IMR-90 (cell line): Measurements from ENCODE around the gene NMS. TPM values are rescaled to one million over a fixed set of nuclear protein-coding genes. Genes with fewer than 3 reads are reported as not detected.

ENCODE experiments used
- ATAC-seq: fragments of 200-7000 bp; cut with Tn5 transposase; 2 replicates; pipeline ENCODE4 v1.9.1; 2020; ENCODE audit warnings: low read depth, mild to moderate bottlenecking, moderate library complexity
- BruUV-seq: library from RNA; stranded (reverse); fragments of 400-500 nt; replicated peaks from 2 replicates; lab custom pipeline; 2021; lab: Mats Ljungman, UMichigan
- CTCF ChIA-PET: fragments of 300-600 bp; formaldehyde crosslinking; extraction: SDS; loops from one replicate; lab custom pipeline; 2021; ENCODE audit warnings: antibody characterized with exemption; lab: Yijun Ruan, JAX
- POLR2A ChIA-PET: fragments of 300-600 bp; sonication (Branson Sonifier 250); formaldehyde crosslinking; loops from one replicate; lab custom pipeline; 2022; ENCODE audit warnings: antibody characterized with exemption; ENCODE audit not compliant: unreplicated experiment; lab: Charles Lee
- DNase-seq: peaks from one replicate; pipeline ENCODE4 v3.0.0; 2013
- H2AFZ ChIP-seq: replicated peaks from 2 replicates; pipeline ENCODE3; 2013; ENCODE audit warnings: low read length, mild to moderate bottlenecking; ENCODE audit not compliant: poor library complexity
- H2AK5ac ChIP-seq: 2 replicates; pipeline ENCODE4 v1.6.1; 2013; ENCODE audit warnings: low read depth, low read length, inconsistent platforms
- H2AK9ac ChIP-seq: replicated peaks from 2 replicates; pipeline ENCODE3; 2013; ENCODE audit warnings: mild to moderate bottlenecking, low read depth, low read length, moderate library complexity; ENCODE audit not compliant: poor library complexity
- H2BK120ac ChIP-seq: 2 replicates; pipeline ENCODE4 v1.6.1; 2013; ENCODE audit warnings: low read depth, low read length, inconsistent platforms
- H2BK15ac ChIP-seq: 3 replicates; pipeline ENCODE4 v1.6.1; 2013; ENCODE audit warnings: low read depth, low read length, inconsistent platforms
- H2BK20ac ChIP-seq: 2 replicates; pipeline ENCODE4 v1.6.1; 2013; ENCODE audit warnings: low read depth, mild to moderate bottlenecking, inconsistent platforms, low read length, moderate library complexity
- H2BK5ac ChIP-seq: 2 replicates; pipeline ENCODE4 v1.6.1; 2013; ENCODE audit warnings: mild to moderate bottlenecking, low read depth, low read length, inconsistent platforms; ENCODE audit not compliant: poor library complexity, severe bottlenecking
- H3K14ac ChIP-seq: replicated peaks from 2 replicates; pipeline ENCODE4 v1.6.1; 2013; ENCODE audit warnings: low read depth, low read length, inconsistent platforms
- H3K18ac ChIP-seq: 2 replicates; pipeline ENCODE4 v1.6.1; 2013; ENCODE audit warnings: low read depth, low read length, control low read depth
- H3K23ac ChIP-seq: 2 replicates; pipeline ENCODE4 v1.6.1; 2013; ENCODE audit warnings: low read depth, low read length, inconsistent platforms
- H3K27ac ChIP-seq: 2 replicates; pipeline ENCODE4 v1.5.1; 2013; ENCODE audit warnings: mild to moderate bottlenecking, control low read depth, low read length; ENCODE audit not compliant: insufficient read depth
- H3K27me3 ChIP-seq: 2 replicates; pipeline ENCODE4 v1.6.1; 2013; ENCODE audit warnings: low read length; ENCODE audit not compliant: control insufficient read depth, insufficient read depth
- H3K36me3 ChIP-seq: 2 replicates; pipeline ENCODE4 v1.6.1; 2013; ENCODE audit warnings: low read length, mixed read lengths; ENCODE audit not compliant: control insufficient read depth, insufficient read depth
- H3K4ac ChIP-seq: 2 replicates; pipeline ENCODE4 v1.6.1; 2013; ENCODE audit warnings: low read depth, low read length, inconsistent platforms
- H3K4me1 ChIP-seq: 2 replicates; pipeline ENCODE4 v1.6.1; 2013; ENCODE audit warnings: low read length, mixed read lengths; ENCODE audit not compliant: control insufficient read depth, insufficient read depth
- H3K4me2 ChIP-seq: 2 replicates; pipeline ENCODE4 v1.6.1; 2013; ENCODE audit warnings: low read depth, mild to moderate bottlenecking, control low read depth, low read length, moderate library complexity
- H3K4me3 ChIP-seq: 2 replicates; pipeline ENCODE4 v1.5.1; 2013; ENCODE audit warnings: low read depth, mild to moderate bottlenecking, control low read depth, low read length, moderate library complexity; ENCODE audit not compliant: insufficient read depth
- H3K56ac ChIP-seq: 2 replicates; pipeline ENCODE4 v1.6.1; 2013; ENCODE audit warnings: low read length, inconsistent platforms; ENCODE audit not compliant: insufficient read depth; ENCODE audit errors: extremely low read depth
- H3K79me1 ChIP-seq, 2 experiments: 2 replicates each; pipeline ENCODE4 v1.6.1; 2013; ENCODE audit warnings: low read length in 2 of 2, inconsistent platforms in 1 of 2, low read depth in 1 of 2
- H3K9ac ChIP-seq: 2 replicates; pipeline ENCODE4 v1.6.1; 2013; ENCODE audit warnings: low read depth, low read length, control low read depth
- H3K9me1 ChIP-seq: 2 replicates; pipeline ENCODE4 v1.6.1; 2013; ENCODE audit warnings: low read length, inconsistent platforms; ENCODE audit not compliant: insufficient read depth
- H3K9me3 ChIP-seq: 2 replicates; pipeline ENCODE4 v1.6.1; 2013; ENCODE audit warnings: low read length; ENCODE audit not compliant: control insufficient read depth, insufficient read depth
- H4K20me1 ChIP-seq: 2 replicates; pipeline ENCODE4 v1.6.1; 2013; ENCODE audit warnings: low read length, inconsistent platforms; ENCODE audit not compliant: insufficient read depth
- H4K5ac ChIP-seq: 2 replicates; pipeline ENCODE4 v1.6.1; 2013; ENCODE audit warnings: mild to moderate bottlenecking, low read depth, low read length, control low read depth
- H4K8ac ChIP-seq, 2 experiments: 2 replicates each; pipeline ENCODE4 v1.6.1; 2013; ENCODE audit warnings: low read depth in 2 of 2, low read length in 2 of 2, control low read depth in 1 of 2, inconsistent platforms in 1 of 2
- H4K91ac ChIP-seq: 2 replicates; pipeline ENCODE4 v1.6.1; 2013; ENCODE audit warnings: low read depth, low read length, inconsistent platforms; ENCODE audit not compliant: insufficient read depth
- BHLHE40 ChIP-seq: fragments of 150-350 bp; IDR thresholded peaks from 2 replicates; pipeline ENCODE4 v1.6.1; 2016; ENCODE audit warnings: mild to moderate bottlenecking, low read depth, low read length
- RCOR1 ChIP-seq: IDR thresholded peaks from 2 replicates; pipeline ENCODE4 v1.6.1; 2012; ENCODE audit warnings: mild to moderate bottlenecking, low read length, improper control_type of control experiment; ENCODE audit not compliant: insufficient replicate concordance
- WGBS, 2 experiments: methylation state at CpG; one replicate each; pipeline versions ENCODE4 v1.1.5 to v1.1.7; 2013; ENCODE audit warnings: missing lambda C conversion rate in 2 of 2; ENCODE audit not compliant: insufficient read length in 1 of 2; ENCODE audit errors: extremely low coverage in 2 of 2; 5-methylcytosine and 5-hydroxymethylcytosine counted together
- dilution Hi-C: fragments of 300-500 bp; cut with HindIII; formaldehyde crosslinking; loops from one replicate; pipeline ENCODE4 v1.14.3; 2018; ENCODE audit warnings: low sequenced_read_pairs; ENCODE audit not compliant: unreplicated experiment
- in situ Hi-C: fragments of 300-500 bp; cut with MboI; formaldehyde crosslinking; loops from 3 replicates; pipeline ENCODE4 v1.14.3; 2019; ENCODE audit warnings: low sequenced_read_pairs, inconsistent platforms, mixed read lengths
- intact Hi-C: fragments of 100-400 bp; cut with micrococcal nuclease; formaldehyde crosslinking; loops from 2 replicates; pipeline ENCODE4 v1.10.0; 2022
- polyA plus RNA-seq, 3 experiments: library from polyadenylated mRNA; depleted of rRNA; stranded (reverse); fragments of >200 nt; gene quantifications; 2 replicates each; pipeline ENCODE4 v1.2.3, GENCODE V29; 2012; ENCODE audit warnings: low replicate concordance in 1 of 3
- total RNA-seq: library from RNA; depleted of rRNA; stranded (reverse); fragments of >200 nt; gene quantifications from 2 replicates; pipeline ENCODE4 v1.2.3, GENCODE V29; 2012
- TF ChIP-seq, protein P1 (sequence below): fragments of 150-350 bp; IDR thresholded peaks from 2 replicates; pipeline ENCODE4 v1.6.1; 2016; ENCODE audit warnings: low read depth, mild to moderate bottlenecking, low read length, moderate library complexity, borderline replicate concordance

Gene NMS
- total and polyA plus RNA-seq, 2 of the 4 experiments (the other 2 are of a cell fraction), result not detected

DNA sequence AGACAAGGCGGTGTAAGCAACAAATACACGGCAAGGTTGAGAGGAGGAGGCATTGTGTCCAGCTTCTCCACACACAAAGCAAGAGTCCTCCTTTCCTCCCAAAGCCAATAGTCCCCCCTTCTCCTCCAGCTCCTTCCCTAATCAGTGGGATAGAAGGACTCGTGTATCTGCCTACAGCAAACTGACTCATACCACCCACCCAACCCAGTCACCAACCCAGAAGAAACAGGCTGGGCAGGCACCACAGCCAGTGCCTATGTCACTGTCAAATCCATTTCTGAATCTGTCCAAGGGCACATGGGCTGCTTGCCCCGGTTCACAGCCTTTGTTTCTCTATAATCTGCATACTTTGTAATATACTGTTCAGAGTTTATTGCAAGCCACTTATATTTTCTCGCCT, 19.2 kb upstream of the NMS start:
- Histone ChIP-seq H2AK5ac (no peak overlapping the region), H3K4me2 (no peak overlapping the region), H3K9me3 (no peaks in the 10 kb centered on the region), H3K23ac (no peak overlapping the region), H3K56ac (no peak overlapping the region), H2BK120ac (no peak overlapping the region), H3K4me3 (no peak overlapping the region), H2BK5ac (no peak overlapping the region), H4K8ac (no peak overlapping the region), H3K79me1 (no peaks in the 10 kb centered on the region), H3K4me1 (no peaks in the 10 kb centered on the region), H3K27ac (no peak overlapping the region), H4K5ac (no peak overlapping the region), H4K91ac (no peak overlapping the region), H3K36me3 (no peaks in the 10 kb centered on the region), H2BK20ac (no peak overlapping the region), H2AFZ (no peak overlapping the region), H3K27me3 (peaks cover 8% of the 10 kb centered on the region), H3K9ac (no peak overlapping the region), H3K9me1 (no peaks in the 10 kb centered on the region), H2BK15ac (no peak overlapping the region), H3K14ac (no peak overlapping the region), H2AK9ac (no peak overlapping the region), H4K20me1 (no peaks in the 10 kb centered on the region), H3K18ac (no peak overlapping the region), H3K4ac (no peak overlapping the region)
- POLR2A ChIA-PET, result no interaction called here
- ATAC-seq (no peak), DNase-seq (no peak)
- intact Hi-C loops, result no loop called here
- no TSS peak for BruUV-seq
- CTCF ChIA-PET, result no interaction called here
- TF ChIP-seq RCOR1 (no peak), BHLHE40 (no peak)
- TF ChIP-seq, protein P1, sequence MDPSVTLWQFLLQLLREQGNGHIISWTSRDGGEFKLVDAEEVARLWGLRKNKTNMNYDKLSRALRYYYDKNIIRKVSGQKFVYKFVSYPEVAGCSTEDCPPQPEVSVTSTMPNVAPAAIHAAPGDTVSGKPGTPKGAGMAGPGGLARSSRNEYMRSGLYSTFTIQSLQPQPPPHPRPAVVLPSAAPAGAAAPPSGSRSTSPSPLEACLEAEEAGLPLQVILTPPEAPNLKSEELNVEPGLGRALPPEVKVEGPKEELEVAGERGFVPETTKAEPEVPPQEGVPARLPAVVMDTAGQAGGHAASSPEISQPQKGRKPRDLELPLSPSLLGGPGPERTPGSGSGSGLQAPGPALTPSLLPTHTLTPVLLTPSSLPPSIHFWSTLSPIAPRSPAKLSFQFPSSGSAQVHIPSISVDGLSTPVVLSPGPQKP, result no peak
- 18% methylated on average over 1 of the region's 5 CpGs; no CpG with 5 or more reads in 1 of the 2 experiments for WGBS, 2 experiments
- dilution Hi-C loops, result no loop called here
- in situ Hi-C loops, result no loop called here
